ACC112 (cell line): ENCODE measurements around the gene ZNF248.

ENCODE experiments used
- H2AFZ ChIP-seq: fragments of 200-600 bp; sonication (generic); one replicate; pipeline ENCODE4 v1.6.0; 2017; ENCODE audit warnings: antibody characterized with exemption, low read length; ENCODE audit not compliant: unreplicated experiment
- H3K27ac ChIP-seq: fragments of 200-600 bp; sonication (generic); 2 replicates; pipeline ENCODE4 v1.5.1; 2014; ENCODE audit warnings: low read depth, mild to moderate bottlenecking, antibody characterized with exemption, low read length, moderate library complexity
- H3K27me3 ChIP-seq: fragments of 200-600 bp; sonication (generic); 2 replicates; pipeline ENCODE4 v1.6.1; 2014; ENCODE audit warnings: mild to moderate bottlenecking, antibody characterized with exemption, low read length, moderate library complexity, mixed read lengths; ENCODE audit not compliant: insufficient read depth
- H3K36me3 ChIP-seq: fragments of 200-600 bp; sonication (generic); 2 replicates; pipeline ENCODE4 v1.6.1; 2016; ENCODE audit warnings: mild to moderate bottlenecking, antibody characterized with exemption, low read length, moderate library complexity, mixed read lengths; ENCODE audit not compliant: insufficient read depth
- H3K4me1 ChIP-seq: fragments of 200-600 bp; sonication (generic); one replicate; pipeline ENCODE4 v1.6.1; 2016; ENCODE audit warnings: low read length, mixed read lengths; ENCODE audit not compliant: insufficient read depth, unreplicated experiment, control insufficient read depth
- H3K4me3 ChIP-seq: fragments of 200-600 bp; sonication (generic); 2 replicates; pipeline ENCODE4 v1.5.1; 2014; ENCODE audit warnings: mild to moderate bottlenecking, low read depth, low read length
- H3K79me2 ChIP-seq: fragments of 200-600 bp; sonication (generic); one replicate; pipeline ENCODE4 v1.6.0; 2016; ENCODE audit warnings: low read length; ENCODE audit not compliant: control insufficient read depth, unreplicated experiment, insufficient read depth

ZNF248 gene

GRCh38 chr10:37857287-37858211, at the start of gene ZNF248:
TSS of gene ZNF248 (minus strand) at chr10:37857610. CDS start at chr10:37856310, 1,300 bp downstream.
- Histone ChIP-seq H3K4me1 (peaks cover 26% of the 10 kb centered on the region), H3K27me3 (no peaks in the 10 kb centered on the region), H3K4me3 (peak within 1 kb of the TSS; percentile 95), H2AFZ (peak within 1 kb of the TSS; percentile 97), H3K27ac (peak within 1 kb of the TSS; percentile 97), H3K79me2 (peaks cover 20% of the 10 kb centered on the region), H3K36me3 (no peaks in the 10 kb centered on the region)

DNA sequence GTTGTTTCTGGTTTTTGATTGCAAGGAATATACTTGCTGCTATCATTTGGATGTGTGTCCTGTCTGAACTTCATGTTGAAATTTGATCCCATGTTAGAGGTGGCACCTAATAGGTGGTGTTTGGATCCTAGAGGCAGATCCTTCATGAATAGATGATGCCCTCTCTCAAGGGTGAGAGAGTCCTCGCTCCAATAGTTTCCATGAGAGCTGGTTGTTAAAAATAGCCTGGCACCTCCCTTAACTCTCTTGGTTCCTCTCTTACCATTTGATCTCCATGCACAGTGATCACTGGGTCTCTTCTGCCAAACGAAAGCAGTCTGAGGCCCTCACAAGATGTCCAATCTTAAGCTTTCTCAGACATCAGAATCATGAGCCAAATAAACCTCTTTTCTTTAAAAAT, 49.0 kb upstream of the ZNF248 start:
- H3K4me3 ChIP-seq = no peak overlapping the region
- H3K27ac ChIP-seq = no peak overlapping the region
- no peaks in the 10 kb centered on the region for H3K79me2 ChIP-seq
- H3K4me1 ChIP-seq = no peaks in the 10 kb centered on the region
- no peaks in the 10 kb centered on the region for H3K27me3 ChIP-seq
- no peak overlapping the region for H2AFZ ChIP-seq
- H3K36me3 ChIP-seq = no peaks in the 10 kb centered on the region

- Histone ChIP-seq H3K27me3 (no peaks in the 10 kb centered on the region), H3K27ac (no peak overlapping the region), H3K36me3 (no peaks in the 10 kb centered on the region), H3K79me2 (no peaks in the 10 kb centered on the region), H3K4me1 (no peaks in the 10 kb centered on the region), H2AFZ (no peak overlapping the region), H3K4me3 (no peak overlapping the region)
Measured at GRCh38 chr10:37896436-37896835, 39.0 kb upstream of the ZNF248 start.

- H3K36me3 ChIP-seq = no peaks in the 10 kb centered on the region
- H2AFZ ChIP-seq = no peak overlapping the region
Measured at GRCh38 chr10:37895674-37896073, 38.3 kb upstream of the ZNF248 start.

GRCh38 chr10:37885850-37886249, 28.4 kb upstream of the ZNF248 start:
- H3K27ac ChIP-seq = no peak overlapping the region
- H3K27me3 ChIP-seq = no peaks in the 10 kb centered on the region
- no peaks in the 10 kb centered on the region for H3K79me2 ChIP-seq
- H3K4me3 ChIP-seq = no peak overlapping the region
- no peaks in the 10 kb centered on the region for H3K4me1 ChIP-seq
- H2AFZ ChIP-seq = no peak overlapping the region
- no peaks in the 10 kb centered on the region for H3K36me3 ChIP-seq

More at GRCh38 chr10:37895674-37896073, 38.3 kb upstream of the ZNF248 start:
- Histone ChIP-seq H3K79me2 (no peaks in the 10 kb centered on the region), H3K27ac (no peak overlapping the region), H3K27me3 (no peaks in the 10 kb centered on the region), H3K4me3 (no peak overlapping the region), H3K4me1 (no peaks in the 10 kb centered on the region)

GRCh38 chr10:37872955-37873354, 15.5 kb upstream of the ZNF248 start:
- H3K27ac ChIP-seq = no peak overlapping the region
- no peaks in the 10 kb centered on the region for H3K36me3 ChIP-seq
- no peaks in the 10 kb centered on the region for H3K79me2 ChIP-seq
- no peak overlapping the region for H3K4me3 ChIP-seq
- H3K4me1 ChIP-seq = no peaks in the 10 kb centered on the region
- no peaks in the 10 kb centered on the region for H3K27me3 ChIP-seq
- H2AFZ ChIP-seq = no peak overlapping the region

DNA sequence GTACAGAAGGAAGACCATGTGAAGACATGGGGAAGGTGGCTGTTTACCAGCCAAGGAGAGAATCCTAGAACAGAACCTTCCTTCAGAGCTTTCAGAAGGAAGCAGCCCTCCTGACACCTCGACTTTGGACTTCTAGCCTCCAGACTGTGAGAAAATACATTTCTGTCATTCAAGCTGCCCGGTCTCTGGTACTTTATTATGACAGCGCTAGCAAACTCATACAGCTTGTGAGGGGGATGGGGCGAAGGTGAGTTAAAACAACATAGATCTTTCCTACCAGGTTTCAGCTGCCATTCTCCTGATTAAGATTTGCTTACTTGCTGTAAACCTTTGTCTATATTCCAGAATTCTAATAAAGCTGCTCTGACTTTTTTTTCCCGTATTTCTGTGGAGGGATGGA, 14.9 kb upstream of the ZNF248 start:
- Histone ChIP-seq H3K27ac (no peak overlapping the region), H3K27me3 (no peaks in the 10 kb centered on the region), H3K4me1 (no peaks in the 10 kb centered on the region), H3K4me3 (no peak overlapping the region), H2AFZ (no peak overlapping the region), H3K36me3 (no peaks in the 10 kb centered on the region), H3K79me2 (no peaks in the 10 kb centered on the region)

DNA sequence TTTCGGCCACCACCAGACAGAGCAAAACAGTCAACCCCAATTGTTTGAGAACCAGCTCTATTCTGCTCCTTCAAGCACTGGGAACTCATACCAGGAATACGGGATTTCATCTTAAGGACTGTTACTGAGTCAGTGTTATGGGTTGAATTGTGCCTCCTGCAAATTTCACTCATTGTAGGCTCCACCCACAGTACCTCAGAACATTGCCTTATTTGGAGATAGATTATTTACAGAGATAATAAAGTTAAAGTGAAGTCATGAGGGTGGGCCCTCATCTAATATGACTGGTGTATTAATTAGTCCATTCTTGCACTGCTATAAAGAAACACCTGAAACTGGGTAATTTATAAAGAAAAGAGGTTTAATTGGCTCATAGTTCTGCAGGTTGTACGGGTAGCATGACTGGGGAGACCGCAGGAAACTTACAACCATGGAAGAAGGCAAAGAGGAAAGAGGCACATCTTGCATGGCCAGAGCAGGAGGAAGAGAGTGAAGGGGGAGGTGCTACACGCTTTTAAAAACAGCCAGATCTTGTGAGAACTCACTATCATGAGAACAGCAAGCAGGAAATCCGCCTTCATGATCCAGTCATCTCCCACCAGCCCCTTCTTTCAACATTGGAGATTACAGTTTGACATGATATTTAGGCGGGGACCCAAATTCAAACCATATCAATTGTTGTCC, 14.3 kb upstream of the ZNF248 start:
- H3K36me3 ChIP-seq = no peaks in the 10 kb centered on the region
- H3K27ac ChIP-seq = no peak overlapping the region
- H3K79me2 ChIP-seq = no peaks in the 10 kb centered on the region
- H3K4me3 ChIP-seq = no peak overlapping the region
- no peak overlapping the region for H2AFZ ChIP-seq
- H3K27me3 ChIP-seq = no peaks in the 10 kb centered on the region
- no peaks in the 10 kb centered on the region for H3K4me1 ChIP-seq

DNA sequence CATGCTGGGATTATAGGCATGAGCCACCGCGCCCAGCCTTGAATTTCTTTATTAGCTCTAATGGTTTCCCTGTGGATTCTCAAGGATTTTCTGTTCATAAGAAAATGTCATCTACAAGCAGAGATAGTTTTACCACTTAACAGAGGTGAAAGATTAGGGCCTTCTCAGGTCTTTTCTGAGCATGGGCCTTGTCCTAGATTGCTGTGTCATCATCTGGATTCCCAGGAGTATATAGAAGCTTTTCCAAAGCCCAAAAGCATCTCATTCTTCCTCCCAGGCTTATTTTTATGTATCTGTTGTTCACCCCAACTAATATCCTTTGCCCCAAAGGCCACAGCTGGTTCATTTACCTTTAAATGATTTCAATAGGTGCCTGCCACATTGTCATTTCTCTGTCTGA, 13.7 kb upstream of the ZNF248 start:
- Histone ChIP-seq H3K4me3 (no peak overlapping the region), H3K79me2 (no peaks in the 10 kb centered on the region), H3K36me3 (no peaks in the 10 kb centered on the region), H3K27ac (no peak overlapping the region), H3K27me3 (no peaks in the 10 kb centered on the region), H2AFZ (no peak overlapping the region), H3K4me1 (no peaks in the 10 kb centered on the region)

DNA sequence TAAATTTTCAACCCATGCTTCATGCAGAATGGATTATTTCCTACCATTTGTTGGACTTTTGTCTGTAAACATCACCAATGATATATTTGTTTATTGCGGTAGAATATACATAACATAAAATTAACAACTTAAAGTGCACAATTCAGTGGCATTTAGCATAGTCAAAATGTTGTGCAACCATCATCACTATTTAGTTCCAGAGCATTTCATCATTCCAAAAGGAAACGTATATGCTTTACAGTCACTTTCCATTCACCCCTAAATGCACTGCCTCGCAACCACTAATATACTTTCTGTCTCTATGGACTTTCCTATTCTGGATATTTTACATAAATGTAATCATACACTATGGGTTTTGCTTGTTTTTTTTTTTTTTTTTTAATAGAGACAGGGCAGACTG, 11.4 kb upstream of the ZNF248 start:
- Histone ChIP-seq H2AFZ (no peak overlapping the region), H3K4me3 (no peak overlapping the region), H3K79me2 (no peaks in the 10 kb centered on the region), H3K36me3 (no peaks in the 10 kb centered on the region), H3K4me1 (no peaks in the 10 kb centered on the region), H3K27ac (no peak overlapping the region), H3K27me3 (no peaks in the 10 kb centered on the region)
